Aorta (tissue), 5 donors: ENCODE results near the gene KLK4. TPM values are rescaled to one million over a fixed set of nuclear protein-coding genes. Genes with fewer than 3 reads are reported as not detected.

ENCODE experiments used
- ATAC-seq: fragments of 200-7000 bp; cut with Tn5 transposase; one replicate; pipeline ENCODE4 v1.9.1; 2022; ENCODE audit warnings: moderate library complexity; ENCODE audit not compliant: low FRiP score
- DNase-seq, 2 donors: peaks; one replicate each; pipeline ENCODE4 v3.0.0-alpha.2; 2020
- H3K27ac ChIP-seq, 2 donors: one replicate each; pipeline ENCODE4 v1.5.1; 2013; ENCODE audit warnings: low read length in 2 of 2, mild to moderate bottlenecking in 2 of 2, moderate library complexity in 2 of 2, control low read depth in 1 of 2, inconsistent platforms in 1 of 2, low read depth in 1 of 2
- H3K27me3 ChIP-seq, 2 donors: one replicate each; pipeline ENCODE4 v1.6.1; 2013; ENCODE audit warnings: control low read depth in 1 of 2, low read length in 1 of 2, mild to moderate bottlenecking in 1 of 2, moderate library complexity in 1 of 2; ENCODE audit not compliant: insufficient read depth in 2 of 2, control insufficient read depth in 1 of 2
- H3K36me3 ChIP-seq, 2 donors: one replicate each; pipeline ENCODE4 v1.6.1; 2013; ENCODE audit warnings: control low read depth in 1 of 2, low read length in 1 of 2, mild to moderate bottlenecking in 1 of 2; ENCODE audit not compliant: insufficient read depth in 2 of 2, control insufficient read depth in 1 of 2
- H3K4me1 ChIP-seq, 2 donors: one replicate each; pipeline ENCODE4 v1.6.1; 2013; ENCODE audit warnings: low read length in 2 of 2, control low read depth in 1 of 2, mild to moderate bottlenecking in 1 of 2, moderate library complexity in 1 of 2; ENCODE audit not compliant: insufficient read depth in 2 of 2, control insufficient read depth in 1 of 2
- H3K4me3 ChIP-seq, 2 donors: one replicate each; pipeline ENCODE4 v1.5.1; 2013; ENCODE audit warnings: low read length in 2 of 2, control low read depth in 1 of 2, mild to moderate bottlenecking in 1 of 2
- H3K9me3 ChIP-seq: one replicate; pipeline ENCODE4 v1.6.1; 2013; ENCODE audit warnings: mild to moderate bottlenecking, low read length; ENCODE audit not compliant: control insufficient read depth
- WGBS, 2 donors: extraction: QIAGEN DNeasy Blood & Tissue Kit; methylation state at CpG; one replicate each; pipeline ENCODE4 v1.1.7; 2013; 5-methylcytosine and 5-hydroxymethylcytosine counted together
- intact Hi-C, 2 donors: fragments of 100-400 bp; cut with DNase I; formaldehyde crosslinking; loops; one replicate each; pipeline versions ENCODE4 v1.14.2 to v1.15.0; 2022
- polyA plus RNA-seq, 2 donors: library from polyadenylated mRNA; stranded (reverse); fragments of 200-250 nt; gene quantifications; one replicate each; pipeline ENCODE4 v1.2.3, GENCODE V29; 2013
- total RNA-seq, 2 donors: library from RNA; stranded (reverse); fragmentation: NEBNext Ultra II Directional; extraction: Animal tissue kit (Norgen Biotek cat#: 25700); gene quantifications; one replicate each; pipeline ENCODE4 v1.2.1, GENCODE V29; 2021
- donor health status: healthy with polysubstance abuse.
- donor health status: Bipolar disorder and iron deficiency.
- donor health status: DM: no; HTN: no; CAD: no.
- donor health status: DM: no; HTN: no; CAD: no.
- donor health status: DM: yes; HTN: yes; CAD: no.

The KLK4 gene
- total and polyA plus RNA-seq, 4 donors = not detected

DNA sequence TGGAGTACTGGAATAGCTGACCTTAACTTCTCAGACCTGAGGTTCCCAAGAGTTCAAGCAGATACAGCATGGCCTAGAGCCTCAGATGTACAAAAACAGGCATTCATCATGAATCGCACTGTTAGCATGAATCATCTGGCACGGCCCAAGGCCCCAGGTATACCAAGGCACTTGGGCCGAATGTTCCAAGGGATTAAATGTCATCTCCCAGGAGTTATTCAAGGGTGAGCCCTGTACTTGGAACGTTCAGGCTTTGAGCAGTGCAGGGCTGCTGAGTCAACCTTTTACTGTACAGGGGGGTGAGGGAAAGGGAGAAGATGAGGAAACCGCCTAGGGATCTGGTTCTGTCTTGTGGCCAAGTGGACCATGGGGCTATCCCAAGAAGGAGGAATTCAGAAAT is 50.2 kb downstream of the KLK4 start:
- ATAC-seq = no peak

DNA sequence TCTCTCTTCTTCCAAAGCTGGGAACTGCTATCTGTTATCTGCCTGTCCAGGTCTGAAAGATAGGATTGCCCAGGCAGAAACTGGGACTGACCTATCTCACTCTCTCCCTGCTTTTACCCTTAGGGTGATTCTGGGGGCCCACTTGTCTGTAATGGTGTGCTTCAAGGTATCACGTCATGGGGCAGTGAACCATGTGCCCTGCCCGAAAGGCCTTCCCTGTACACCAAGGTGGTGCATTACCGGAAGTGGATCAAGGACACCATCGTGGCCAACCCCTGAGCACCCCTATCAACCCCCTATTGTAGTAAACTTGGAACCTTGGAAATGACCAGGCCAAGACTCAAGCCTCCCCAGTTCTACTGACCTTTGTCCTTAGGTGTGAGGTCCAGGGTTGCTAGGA is 51.3 kb downstream of the KLK4 start:
- intact Hi-C loops = no loop called here
- DNase-seq = no peak
- ATAC-seq = no peak

More for the DNA sequence above, 50.2 kb downstream of the KLK4 start:
- Histone ChIP-seq H3K9me3 (no peaks in the 10 kb centered on the region), H3K36me3 (no peaks in the 10 kb centered on the region), H3K27ac (no peak overlapping the region), H3K4me3 (no peak overlapping the region), H3K27me3 (no peaks in the 10 kb centered on the region), H3K4me1 (no peaks in the 10 kb centered on the region)
- DNase-seq = no peak
- 65 to 66% methylated on average over 5 of the region's 5 CpGs for WGBS, 2 donors
- intact Hi-C loops = no loop called here

DNA sequence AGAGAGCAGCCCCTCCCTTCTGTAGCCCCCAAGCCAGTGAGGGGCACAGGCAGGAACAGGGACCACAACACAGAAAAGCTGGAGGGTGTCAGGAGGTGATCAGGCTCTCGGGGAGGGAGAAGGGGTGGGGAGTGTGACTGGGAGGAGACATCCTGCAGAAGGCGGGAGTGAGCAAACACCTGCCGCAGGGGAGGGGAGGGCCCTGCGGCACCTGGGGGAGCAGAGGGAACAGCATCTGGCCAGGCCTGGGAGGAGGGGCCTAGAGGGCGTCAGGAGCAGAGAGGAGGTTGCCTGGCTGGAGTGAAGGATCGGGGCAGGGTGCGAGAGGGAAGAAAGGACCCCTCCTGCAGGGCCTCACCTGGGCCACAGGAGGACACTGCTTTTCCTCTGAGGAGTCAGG is 52.3 kb downstream of the KLK4 start:
- WGBS, 2 donors = 9 to 16% methylated on average over 6 to 7 of the region's 7 CpGs
- ATAC-seq = no peak
- H3K27me3 ChIP-seq = no peaks in the 10 kb centered on the region

More for the DNA sequence above, 51.3 kb downstream of the KLK4 start:
- Histone ChIP-seq H3K27ac (no peak overlapping the region), H3K4me3 (no peak overlapping the region), H3K4me1 (no peaks in the 10 kb centered on the region), H3K27me3 (no peaks in the 10 kb centered on the region), H3K9me3 (no peaks in the 10 kb centered on the region), H3K36me3 (no peaks in the 10 kb centered on the region)
- WGBS, 2 donors = 82 to 91% methylated on average over 4 of the region's 4 CpGs

DNA sequence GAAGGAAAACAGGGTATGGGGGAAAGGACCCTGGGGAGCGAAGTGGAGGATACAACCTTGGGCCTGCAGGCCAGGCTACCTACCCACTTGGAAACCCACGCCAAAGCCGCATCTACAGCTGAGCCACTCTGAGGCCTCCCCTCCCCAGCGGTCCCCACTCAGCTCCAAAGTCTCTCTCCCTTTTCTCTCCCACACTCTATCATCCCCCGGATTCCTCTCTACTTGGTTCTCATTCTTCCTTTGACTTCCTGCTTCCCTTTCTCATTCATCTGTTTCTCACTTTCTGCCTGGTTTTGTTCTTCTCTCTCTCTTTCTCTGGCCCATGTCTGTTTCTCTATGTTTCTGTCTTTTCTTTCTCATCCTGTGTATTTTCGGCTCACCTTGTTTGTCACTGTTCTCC is 53.8 kb downstream of the KLK4 start:
- no peaks in the 10 kb centered on the region for H3K4me1 ChIP-seq
- H3K9me3 ChIP-seq = no peaks in the 10 kb centered on the region
- no peak for ATAC-seq
- intact Hi-C loops = no loop called here
- no peak overlapping the region for H3K4me3 ChIP-seq
- WGBS, 2 donors = 52 to 63% methylated on average over 5 to 6 of the region's 6 CpGs
- H3K27me3 ChIP-seq = no peaks in the 10 kb centered on the region
- no peak overlapping the region for H3K27ac ChIP-seq
- H3K36me3 ChIP-seq = no peaks in the 10 kb centered on the region
- no peak for DNase-seq

More for the DNA sequence above, 52.3 kb downstream of the KLK4 start:
- H3K36me3 ChIP-seq = no peaks in the 10 kb centered on the region
- H3K27ac ChIP-seq = no peak overlapping the region
- H3K4me3 ChIP-seq = no peak overlapping the region
- no peak for DNase-seq
- no peaks in the 10 kb centered on the region for H3K4me1 ChIP-seq
- H3K9me3 ChIP-seq = no peaks in the 10 kb centered on the region
- intact Hi-C loops = no loop called here

Other genes with a start within 250 kb of the KLK4 start
- 1 to 10 TPM in 1 of 2 donors, under 1 TPM in 1; 0.45 to 1.4 TPM for gene SHANK1, start 191.6 kb downstream of the KLK4 start, total RNA-seq
- gene SHANK1, start 191.6 kb downstream of the KLK4 start, polyA plus RNA-seq = 1 to 10 TPM in 1 of 2 donors, under 1 TPM in 1; 0.38 to 1.8 TPM
- gene CLEC11A, start 188.0 kb downstream of the KLK4 start, total RNA-seq = 10 to 100 TPM in 1 of 2 donors, 1 to 10 TPM in 1; 8.4 to 28.7 TPM
- 10 to 100 TPM in 1 of 2 donors, 1 to 10 TPM in 1; 2.0 to 17.7 TPM for gene CLEC11A, start 188.0 kb downstream of the KLK4 start, polyA plus RNA-seq
- gene GPR32, start 140.9 kb downstream of the KLK4 start, total RNA-seq = not detected
- gene GPR32, start 140.9 kb downstream of the KLK4 start, polyA plus RNA-seq = not detected
- gene ACP4, start 121.0 kb downstream of the KLK4 start, total RNA-seq = not detected
- gene ACP4, start 121.0 kb downstream of the KLK4 start, polyA plus RNA-seq = not detected
- 1 to 10 TPM in 1 of 2 donors, under 1 TPM in 1; 0.81 to 1.7 TPM for gene KLK1, start 87.6 kb downstream of the KLK4 start, total RNA-seq
- gene KLK1, start 87.6 kb downstream of the KLK4 start, polyA plus RNA-seq = 1 to 10 TPM; 2.6 to 6.3 TPM
- not detected for gene KLK15, start 77.8 kb downstream of the KLK4 start, total RNA-seq
- gene KLK15, start 77.8 kb downstream of the KLK4 start, polyA plus RNA-seq = not detected
- not detected for gene KLK3, start 56.5 kb downstream of the KLK4 start, total RNA-seq
- 1 to 10 TPM in 1 of 2 donors, not detected in 1; 1.4 TPM for gene KLK3, start 56.5 kb downstream of the KLK4 start, polyA plus RNA-seq
- not detected for gene KLK2, start 38.0 kb downstream of the KLK4 start, total RNA-seq
- gene KLK2, start 38.0 kb downstream of the KLK4 start, polyA plus RNA-seq = not detected
- gene KLK5, start 41.6 kb upstream of the KLK4 start, total RNA-seq = not detected
- gene KLK5, start 41.6 kb upstream of the KLK4 start, polyA plus RNA-seq = not detected
- gene KLK6, start 58.2 kb upstream of the KLK4 start, total RNA-seq = not detected
- under 1 TPM in 1 of 2 donors, not detected in 1; 0.20 TPM for gene KLK6, start 58.2 kb upstream of the KLK4 start, polyA plus RNA-seq
- not detected for gene KLK7, start 72.5 kb upstream of the KLK4 start, total RNA-seq
- gene KLK7, start 72.5 kb upstream of the KLK4 start, polyA plus RNA-seq = not detected
- gene KLK8, start 90.2 kb upstream of the KLK4 start, total RNA-seq = not detected
- gene KLK8, start 90.2 kb upstream of the KLK4 start, polyA plus RNA-seq = not detected
- gene KLK10, start 108.3 kb upstream of the KLK4 start, total RNA-seq = not detected
- under 1 TPM in 1 of 2 donors, not detected in 1; 0.08 TPM for gene KLK10, start 108.3 kb upstream of the KLK4 start, polyA plus RNA-seq
- gene KLK11, start 115.2 kb upstream of the KLK4 start, total RNA-seq = not detected
- under 1 TPM; 0.25 to 0.43 TPM for gene KLK11, start 115.2 kb upstream of the KLK4 start, polyA plus RNA-seq
- gene KLK12, start 123.6 kb upstream of the KLK4 start, total RNA-seq = not detected
- not detected for gene KLK12, start 123.6 kb upstream of the KLK4 start, polyA plus RNA-seq
- gene KLK13, start 153.7 kb upstream of the KLK4 start, total RNA-seq = not detected
- gene KLK13, start 153.7 kb upstream of the KLK4 start, polyA plus RNA-seq = under 1 TPM in 1 of 2 donors, not detected in 1; 0.36 TPM
- gene KLK14, start 171.5 kb upstream of the KLK4 start, total RNA-seq = under 1 TPM; 0.57 to 0.71 TPM
- under 1 TPM in 1 of 2 donors, not detected in 1; 0.10 TPM for gene KLK14, start 171.5 kb upstream of the KLK4 start, polyA plus RNA-seq
- 1 to 10 TPM; 4.1 to 5.4 TPM for gene CTU1, start 197.0 kb upstream of the KLK4 start, total RNA-seq
- 1 to 10 TPM; 1.1 to 2.6 TPM for gene CTU1, start 197.0 kb upstream of the KLK4 start, polyA plus RNA-seq
- 10 to 100 TPM; 10.4 to 11.5 TPM for gene SIGLEC9, start 213.5 kb upstream of the KLK4 start, total RNA-seq
- gene SIGLEC9, start 213.5 kb upstream of the KLK4 start, polyA plus RNA-seq = 1 to 10 TPM; 1.1 to 6.3 TPM
- 1 to 10 TPM; 3.0 to 4.5 TPM for gene SIGLEC7, start 230.9 kb upstream of the KLK4 start, total RNA-seq
- gene SIGLEC7, start 230.9 kb upstream of the KLK4 start, polyA plus RNA-seq = 1 to 10 TPM in 1 of 2 donors, under 1 TPM in 1; 0.97 to 2.3 TPM